Aorta (tissue), 5 donors: ENCODE data around the gene SBF2. TPM values are rescaled to one million over a fixed set of nuclear protein-coding genes. Genes with fewer than 3 reads are reported as not detected.

Experiments
- ATAC-seq: fragments of 200-7000 bp; cut with Tn5 transposase; one replicate; pipeline ENCODE4 v1.9.1; 2022; ENCODE audit warnings: moderate library complexity; ENCODE audit not compliant: low FRiP score
- DNase-seq, 2 donors: peaks; one replicate each; pipeline ENCODE4 v3.0.0-alpha.2; 2020
- H3K27ac ChIP-seq, 2 donors: one replicate each; pipeline ENCODE4 v1.5.1; 2013; ENCODE audit warnings: low read length in 2 of 2, mild to moderate bottlenecking in 2 of 2, moderate library complexity in 2 of 2, control low read depth in 1 of 2, inconsistent platforms in 1 of 2, low read depth in 1 of 2
- H3K27me3 ChIP-seq, 2 donors: one replicate each; pipeline ENCODE4 v1.6.1; 2013; ENCODE audit warnings: control low read depth in 1 of 2, low read length in 1 of 2, mild to moderate bottlenecking in 1 of 2, moderate library complexity in 1 of 2; ENCODE audit not compliant: insufficient read depth in 2 of 2, control insufficient read depth in 1 of 2
- H3K36me3 ChIP-seq, 2 donors: one replicate each; pipeline ENCODE4 v1.6.1; 2013; ENCODE audit warnings: control low read depth in 1 of 2, low read length in 1 of 2, mild to moderate bottlenecking in 1 of 2; ENCODE audit not compliant: insufficient read depth in 2 of 2, control insufficient read depth in 1 of 2
- H3K4me1 ChIP-seq, 2 donors: one replicate each; pipeline ENCODE4 v1.6.1; 2013; ENCODE audit warnings: low read length in 2 of 2, control low read depth in 1 of 2, mild to moderate bottlenecking in 1 of 2, moderate library complexity in 1 of 2; ENCODE audit not compliant: insufficient read depth in 2 of 2, control insufficient read depth in 1 of 2
- H3K4me3 ChIP-seq, 2 donors: one replicate each; pipeline ENCODE4 v1.5.1; 2013; ENCODE audit warnings: low read length in 2 of 2, control low read depth in 1 of 2, mild to moderate bottlenecking in 1 of 2
- H3K9me3 ChIP-seq: one replicate; pipeline ENCODE4 v1.6.1; 2013; ENCODE audit warnings: mild to moderate bottlenecking, low read length; ENCODE audit not compliant: control insufficient read depth
- WGBS, 2 donors: extraction: QIAGEN DNeasy Blood & Tissue Kit; methylation state at CpG; one replicate each; pipeline ENCODE4 v1.1.7; 2013; 5-methylcytosine and 5-hydroxymethylcytosine counted together
- intact Hi-C, 2 donors: fragments of 100-400 bp; cut with DNase I; formaldehyde crosslinking; loops; one replicate each; pipeline versions ENCODE4 v1.14.2 to v1.15.0; 2022
- polyA plus RNA-seq, 2 donors: library from polyadenylated mRNA; stranded (reverse); fragments of 200-250 nt; gene quantifications; one replicate each; pipeline ENCODE4 v1.2.3, GENCODE V29; 2013
- total RNA-seq, 2 donors: library from RNA; stranded (reverse); fragmentation: NEBNext Ultra II Directional; extraction: Animal tissue kit (Norgen Biotek cat#: 25700); gene quantifications; one replicate each; pipeline ENCODE4 v1.2.1, GENCODE V29; 2021
- donor health status: healthy with polysubstance abuse.
- donor health status: Bipolar disorder and iron deficiency.
- donor health status: DM: no; HTN: no; CAD: no.
- donor health status: DM: no; HTN: no; CAD: no.
- donor health status: DM: yes; HTN: yes; CAD: no.

SBF2 gene
- total and polyA plus RNA-seq, 4 donors = 6.4 to 82.0 (median 47.6) TPM

DNA sequence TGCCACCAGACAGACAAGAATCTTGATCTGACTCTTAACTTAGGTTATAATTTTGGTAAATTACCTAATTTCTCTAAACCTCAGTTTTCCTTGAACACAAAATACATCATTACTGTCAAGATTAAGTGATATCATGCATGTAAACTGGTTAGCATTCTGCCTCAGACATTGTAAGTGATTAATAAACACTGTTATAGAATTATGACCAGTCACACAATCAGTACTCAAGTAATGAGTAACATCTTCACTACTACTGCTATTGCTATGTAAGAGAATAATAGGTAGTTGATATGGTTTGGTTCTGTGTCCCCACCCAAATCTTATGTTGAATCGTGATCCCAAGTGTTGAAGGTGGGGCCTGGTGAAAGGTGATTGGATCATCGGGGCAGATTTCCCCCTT, 218.9 kb downstream of the SBF2 start:
- 95 to 96% methylated on average over 2 of the region's 2 CpGs for WGBS, 2 donors
- intact Hi-C loops = no loop called here
- H3K4me1 ChIP-seq = no peaks in the 10 kb centered on the region
- no peaks in the 10 kb centered on the region for H3K9me3 ChIP-seq
- H3K27ac ChIP-seq = no peak overlapping the region
- H3K27me3 ChIP-seq = no peaks in the 10 kb centered on the region
- no peaks in the 10 kb centered on the region for H3K36me3 ChIP-seq
- H3K4me3 ChIP-seq = no peak overlapping the region
- DNase-seq (no peak), ATAC-seq (no peak)

DNA sequence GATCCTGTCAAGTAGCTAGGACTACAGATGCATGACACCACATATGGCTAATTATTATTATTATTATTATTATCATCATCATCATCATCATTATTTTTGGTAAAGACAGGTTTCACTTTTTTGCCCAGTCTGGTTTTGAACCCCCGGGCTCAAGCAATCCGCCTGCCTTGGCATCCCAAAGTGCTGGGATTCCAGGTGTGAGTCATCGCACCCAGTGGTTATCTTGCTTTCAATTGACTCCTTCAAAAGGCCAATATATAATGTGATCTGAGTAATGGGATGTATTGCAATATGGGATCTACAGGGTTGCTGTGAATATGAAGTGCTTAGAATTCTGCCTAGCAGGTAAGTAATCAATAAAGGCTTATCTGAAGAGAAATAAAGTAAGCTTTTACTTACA, 221.2 kb downstream of the SBF2 start:
- H3K27ac ChIP-seq = no peak overlapping the region
- intact Hi-C loops = no loop called here
- H3K4me1 ChIP-seq = no peaks in the 10 kb centered on the region
- H3K27me3 ChIP-seq = no peaks in the 10 kb centered on the region
- H3K4me3 ChIP-seq = no peak overlapping the region
- H3K36me3 ChIP-seq = no peaks in the 10 kb centered on the region
- H3K9me3 ChIP-seq = no peaks in the 10 kb centered on the region
- no peak for ATAC-seq
- DNase-seq = no peak
- WGBS, 2 donors = 95 to 98% methylated on average over 3 of the region's 3 CpGs

DNA sequence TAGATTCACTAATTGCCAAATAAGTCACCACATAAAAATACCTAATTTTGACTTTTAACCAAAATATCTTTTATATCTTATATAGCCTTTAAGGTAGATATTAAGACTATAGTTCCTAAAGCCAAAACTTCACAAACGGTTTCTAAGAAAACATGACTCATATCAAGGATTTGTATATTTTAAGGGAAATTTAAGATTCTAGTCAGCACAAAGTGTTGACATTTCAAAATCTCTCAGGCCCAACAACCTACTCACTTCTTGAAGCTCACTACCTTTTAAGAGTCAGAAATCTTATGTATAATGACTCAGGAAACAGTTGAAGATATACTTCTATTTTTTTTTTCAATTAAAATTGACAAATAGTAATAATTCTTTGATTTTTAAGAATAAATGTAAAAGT, 221.9 kb downstream of the SBF2 start:
- no peaks in the 10 kb centered on the region for H3K36me3 ChIP-seq
- H3K4me1 ChIP-seq = no peaks in the 10 kb centered on the region
- ATAC-seq = no peak
- H3K4me3 ChIP-seq = no peak overlapping the region
- no peaks in the 10 kb centered on the region for H3K27me3 ChIP-seq
- H3K9me3 ChIP-seq = no peaks in the 10 kb centered on the region
- WGBS, 2 donors = 54 to 71% methylated on average over 1 of the region's 1 CpG
- intact Hi-C loops = no loop called here
- no peak overlapping the region for H3K27ac ChIP-seq
- DNase-seq = no peak

DNA sequence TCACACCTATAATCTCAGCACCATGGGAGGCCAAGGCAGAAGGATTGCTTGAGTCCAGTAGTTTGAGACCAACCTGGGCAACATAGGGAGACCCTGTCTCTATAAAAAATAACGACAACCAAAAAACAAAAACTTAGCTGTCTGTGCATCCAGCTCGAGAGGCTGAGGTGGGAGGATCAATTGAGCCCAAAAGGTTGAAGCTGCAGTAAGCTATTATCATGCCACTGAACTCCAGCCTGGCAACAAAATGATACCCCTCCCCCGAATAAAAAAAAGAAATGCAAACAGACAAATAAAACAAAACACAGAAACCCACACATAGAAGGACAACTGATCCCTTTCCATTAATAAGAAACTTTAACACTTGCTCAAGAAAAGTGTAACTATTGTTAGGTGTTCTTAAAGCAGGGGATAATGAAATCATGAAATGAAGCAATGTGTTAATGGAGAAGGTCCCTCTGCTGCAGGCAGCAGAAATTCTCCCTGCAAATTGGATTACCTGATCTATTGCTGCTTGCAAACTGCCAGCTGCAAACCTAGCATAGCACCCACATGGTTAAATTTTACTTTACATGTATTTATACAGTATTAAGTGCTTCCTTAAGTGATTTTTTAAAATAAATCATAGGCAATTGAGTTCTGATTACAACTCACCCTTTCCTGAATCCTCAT, 226.3 kb downstream of the SBF2 start:
- no peak overlapping the region for H3K27ac ChIP-seq
- no peaks in the 10 kb centered on the region for H3K36me3 ChIP-seq
- no peaks in the 10 kb centered on the region for H3K27me3 ChIP-seq
- H3K9me3 ChIP-seq = no peaks in the 10 kb centered on the region
- H3K4me3 ChIP-seq = no peak overlapping the region
- 90 to 91% methylated on average over 3 of the region's 3 CpGs for WGBS, 2 donors
- H3K4me1 ChIP-seq = no peaks in the 10 kb centered on the region
- ATAC-seq (no peak), DNase-seq (no peak)
- intact Hi-C loops = no loop called here

DNA sequence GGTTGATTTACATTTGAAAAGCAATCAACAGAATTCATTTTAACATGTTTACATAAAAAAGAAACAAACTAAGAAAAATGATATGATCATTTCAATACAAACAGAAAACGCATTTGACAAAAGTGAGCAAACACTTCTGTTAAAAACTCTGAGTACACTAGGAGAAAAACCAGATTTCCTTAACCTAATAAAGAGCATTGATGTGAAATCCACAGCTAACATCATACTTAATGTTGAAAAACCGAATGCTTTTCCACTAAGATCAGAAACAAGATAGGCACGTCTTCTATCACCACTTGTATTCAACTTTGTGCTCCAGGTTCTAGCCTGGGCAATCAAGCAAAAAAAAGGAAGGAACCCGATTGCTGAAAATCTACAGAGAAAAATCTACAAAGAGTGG, 227.6 kb downstream of the SBF2 start:
- Histone ChIP-seq H3K27me3 (no peaks in the 10 kb centered on the region), H3K27ac (no peak overlapping the region), H3K36me3 (no peaks in the 10 kb centered on the region), H3K4me3 (no peak overlapping the region), H3K4me1 (no peaks in the 10 kb centered on the region), H3K9me3 (no peaks in the 10 kb centered on the region)
- intact Hi-C loops = no loop called here
- ATAC-seq (no peak), DNase-seq (no peak)
- WGBS, 2 donors = 64 to 65% methylated on average over 4 of the region's 4 CpGs

DNA sequence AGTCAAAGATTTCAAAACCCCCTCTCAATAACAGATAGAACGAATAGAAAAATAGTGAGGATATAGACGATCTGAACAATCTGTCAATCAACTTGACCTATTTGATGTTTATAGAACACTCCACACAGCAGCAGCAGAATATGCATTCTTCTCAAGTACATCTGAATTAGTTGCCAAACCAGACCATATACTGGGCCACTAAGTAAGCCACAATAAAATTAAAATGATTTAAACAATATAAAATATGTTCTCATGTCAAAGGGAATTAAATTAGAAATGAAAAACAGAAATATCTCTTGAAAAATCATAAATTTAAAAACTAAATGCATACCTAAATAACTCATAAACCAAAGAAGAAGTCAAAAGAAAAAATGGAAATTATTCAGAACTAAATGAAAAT, 229.2 kb downstream of the SBF2 start:
- Histone ChIP-seq H3K27ac (no peak overlapping the region), H3K4me3 (no peak overlapping the region), H3K36me3 (no peaks in the 10 kb centered on the region), H3K27me3 (no peaks in the 10 kb centered on the region), H3K4me1 (no peaks in the 10 kb centered on the region), H3K9me3 (no peaks in the 10 kb centered on the region)
- intact Hi-C loops = no loop called here
- ATAC-seq (no peak), DNase-seq (no peak)
- 78 to 87% methylated on average over 2 of the region's 2 CpGs for WGBS, 2 donors

DNA sequence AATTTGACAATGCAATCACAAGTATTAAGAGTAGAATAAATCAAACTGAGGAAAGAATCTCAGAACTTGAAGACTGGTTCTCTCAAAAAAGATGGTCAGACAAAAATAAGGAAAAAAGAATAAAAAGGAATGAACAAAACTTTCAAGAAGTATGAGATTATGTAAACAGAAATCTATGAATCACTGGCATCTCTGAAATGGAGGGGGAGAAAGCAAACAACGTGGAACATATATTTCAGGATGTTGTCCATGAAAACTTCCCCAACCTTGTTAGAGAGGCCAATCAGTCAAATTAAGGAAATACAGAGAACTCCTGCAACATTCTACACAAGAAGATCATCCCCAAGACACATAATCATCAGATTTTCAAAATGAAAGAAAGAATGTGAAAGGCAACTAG, 235.7 kb downstream of the SBF2 start:
- Histone ChIP-seq H3K4me1 (no peaks in the 10 kb centered on the region), H3K36me3 (no peaks in the 10 kb centered on the region), H3K9me3 (no peaks in the 10 kb centered on the region), H3K27me3 (no peaks in the 10 kb centered on the region), H3K27ac (no peak overlapping the region), H3K4me3 (no peak overlapping the region)
- ATAC-seq (no peak), DNase-seq (no peak)
- 75 to 88% methylated on average over 1 of the region's 1 CpG for WGBS, 2 donors
- intact Hi-C loops = no loop called here

DNA sequence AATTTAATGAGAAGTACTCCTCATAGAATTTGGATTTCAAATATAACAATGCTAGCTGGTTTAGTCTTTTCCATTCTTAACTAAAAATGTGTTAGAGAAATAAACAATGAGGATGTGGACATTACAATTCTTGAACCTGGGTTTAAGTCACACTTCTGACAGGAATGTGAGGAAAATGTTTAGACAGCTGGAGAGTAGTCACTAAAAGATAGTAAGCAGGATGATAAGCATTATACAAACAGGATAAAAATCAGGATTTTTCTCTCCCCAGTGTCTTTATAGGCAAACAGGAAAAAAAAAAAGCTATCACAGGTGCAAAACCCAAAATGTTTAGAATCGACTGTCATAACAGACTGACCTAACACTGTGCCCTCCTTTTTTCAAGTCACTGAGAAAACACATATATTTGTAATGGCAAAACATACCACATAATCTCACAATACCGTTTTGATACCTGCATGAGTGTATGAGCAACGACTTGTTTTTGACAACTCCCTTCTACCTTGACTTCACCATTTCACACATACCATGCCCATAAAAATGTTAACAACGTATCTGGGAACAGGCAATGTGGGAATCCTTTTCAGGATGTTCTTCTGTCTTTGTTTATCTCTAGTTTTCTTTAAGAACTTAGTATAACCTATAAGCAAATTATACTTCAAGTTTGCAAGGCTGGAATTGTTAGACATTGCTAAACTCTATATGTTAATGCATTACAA, 242.0 kb downstream of the SBF2 start:
- H3K36me3 ChIP-seq = no peaks in the 10 kb centered on the region
- 53 to 66% methylated on average over 4 of the region's 4 CpGs for WGBS, 2 donors

DNA sequence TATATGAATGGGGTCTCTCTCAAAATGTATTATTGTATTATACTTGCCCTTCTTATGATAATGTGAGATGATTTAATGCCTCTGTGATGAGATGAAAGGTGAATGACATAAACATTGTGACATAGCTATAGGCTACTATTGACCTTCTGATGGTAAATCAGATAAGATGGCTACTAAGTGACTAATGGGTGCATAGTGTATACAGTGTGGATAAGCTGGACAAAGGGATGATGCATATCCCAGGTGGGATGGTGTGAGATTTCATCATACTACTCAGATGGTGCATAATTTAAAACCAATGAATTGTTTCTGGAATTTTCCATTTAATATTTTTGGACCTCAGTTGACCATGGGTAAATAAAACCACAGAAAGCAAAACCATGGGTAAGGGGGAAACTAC, 243.5 kb downstream of the SBF2 start:
- no peaks in the 10 kb centered on the region for H3K4me1 ChIP-seq
- H3K9me3 ChIP-seq = no peaks in the 10 kb centered on the region
- no peak overlapping the region for H3K4me3 ChIP-seq
- intact Hi-C loops = no loop called here
- ATAC-seq (no peak), DNase-seq (no peak)
- no peaks in the 10 kb centered on the region for H3K36me3 ChIP-seq
- H3K27ac ChIP-seq = no peak overlapping the region
- no peaks in the 10 kb centered on the region for H3K27me3 ChIP-seq

More for the DNA sequence above, 242.0 kb downstream of the SBF2 start:
- Histone ChIP-seq H3K9me3 (no peaks in the 10 kb centered on the region), H3K4me1 (no peaks in the 10 kb centered on the region), H3K27me3 (no peaks in the 10 kb centered on the region), H3K4me3 (no peak overlapping the region), H3K27ac (no peak overlapping the region)
- DNase-seq = no peak
- intact Hi-C loops = no loop called here
- no peak for ATAC-seq
